Hematopoietic multipotent progenitor cell (in vitro differentiated cells): ENCODE results near the gene LATS1. TPM values are rescaled to one million over a fixed set of nuclear protein-coding genes. Genes with fewer than 3 reads are reported as not detected.
"Not testable (repeated sequence)": the region's sequence is repeated elsewhere in the genome, so short reads cannot be mapped to it uniquely, and the experiment has no call there.

Experiments
- DNase-seq, 3 donors: peaks; one replicate each; pipeline ENCODE4 v3.0.0-alpha.2; 2011 to 2015; ENCODE audit warnings: low read depth in 2 of 3, low spot score in 2 of 3
- small RNA-seq: library from RNA; depleted of rRNA; stranded (forward); fragments of <200 nt; gene quantifications from one replicate; pipeline ENCODE3, GENCODE V24; 2012
- total RNA-seq: library from RNA; depleted of rRNA; stranded (reverse); fragments of >200 nt; gene quantifications from one replicate; pipeline ENCODE4 v1.2.3, GENCODE V29; 2012

LATS1 gene
- total RNA-seq, 1 donor = 24.5 TPM

DNA sequence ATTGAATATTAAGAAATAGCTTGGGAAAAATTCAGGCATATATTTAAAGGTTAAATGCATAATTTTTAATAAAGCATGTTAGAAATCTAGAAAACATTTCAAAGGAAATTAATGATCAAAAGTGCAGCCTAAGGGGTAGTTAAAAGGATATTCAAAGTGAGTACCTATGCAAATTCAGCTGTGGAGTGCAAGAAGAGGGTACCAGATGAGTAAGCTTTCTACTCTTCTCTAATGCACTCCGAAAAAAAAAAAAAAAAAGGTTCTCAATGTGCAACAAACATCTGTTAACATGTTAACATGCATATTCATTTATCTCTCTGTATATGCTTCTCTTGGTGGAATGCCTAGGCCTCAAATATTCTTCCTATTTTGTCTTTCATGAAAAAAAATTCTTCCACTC lies 37.4 kb downstream of the LATS1 start:
- DNase-seq = no peak

DNA sequence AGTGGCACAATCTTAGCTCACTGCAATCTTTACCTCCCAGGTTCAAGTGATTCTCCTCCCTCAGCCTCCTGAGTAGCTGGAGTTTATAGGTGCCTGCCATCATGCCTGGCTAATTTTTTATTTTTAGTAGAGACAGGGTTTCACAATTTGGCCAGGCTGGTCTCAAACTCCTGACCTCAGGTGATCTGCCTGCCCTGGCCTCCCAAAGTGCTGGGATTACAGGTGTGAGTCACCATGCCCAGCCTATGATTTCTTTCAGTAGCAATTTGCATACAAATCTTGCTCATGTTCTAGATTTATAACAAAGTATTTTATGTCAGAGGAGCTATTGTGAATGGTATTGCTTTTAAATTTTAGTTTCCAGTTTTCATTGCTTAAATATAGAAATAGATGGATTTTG lies 45.6 kb downstream of the LATS1 start:
- DNase-seq = not testable (repeated sequence)

DNA sequence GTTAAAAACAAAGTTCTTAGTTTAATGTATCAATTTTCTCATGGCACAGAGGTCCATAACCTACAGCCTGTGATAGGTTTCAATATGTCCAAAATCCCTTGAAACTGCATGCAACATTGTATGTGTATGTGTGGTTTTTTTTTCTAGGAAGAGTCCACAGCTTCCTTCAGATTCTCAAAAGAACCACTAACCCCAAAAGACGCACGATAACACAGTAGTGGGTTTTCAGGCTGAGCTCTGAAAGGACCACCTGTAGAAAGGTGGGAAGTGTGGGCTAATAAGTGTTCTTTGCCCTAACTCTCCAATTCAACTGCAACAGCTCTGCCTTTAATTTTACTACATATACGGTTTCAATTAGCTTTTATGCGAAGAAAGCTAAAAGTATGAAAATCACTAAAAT lies 57.9 kb downstream of the LATS1 start:
- no peak for DNase-seq

DNA sequence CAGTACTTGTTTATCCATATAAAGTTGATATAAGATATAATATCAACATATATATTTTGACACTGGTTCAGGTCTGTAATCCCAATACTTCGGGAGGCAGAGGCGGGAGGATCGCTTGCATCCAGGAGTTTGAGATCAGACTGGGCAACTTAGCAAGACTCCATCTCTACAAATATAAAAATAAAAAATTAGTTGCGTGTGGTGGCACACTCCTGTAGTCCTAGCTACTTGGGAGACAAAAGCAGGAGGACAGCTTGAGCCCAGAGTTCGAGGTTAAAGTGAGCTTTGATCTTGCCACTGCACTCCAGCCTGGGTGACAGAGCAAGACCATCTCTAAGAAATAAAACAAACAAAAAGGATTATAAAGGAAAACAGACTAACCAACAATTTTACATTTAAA lies 60.5 kb downstream of the LATS1 start:
- no peak for DNase-seq

DNA sequence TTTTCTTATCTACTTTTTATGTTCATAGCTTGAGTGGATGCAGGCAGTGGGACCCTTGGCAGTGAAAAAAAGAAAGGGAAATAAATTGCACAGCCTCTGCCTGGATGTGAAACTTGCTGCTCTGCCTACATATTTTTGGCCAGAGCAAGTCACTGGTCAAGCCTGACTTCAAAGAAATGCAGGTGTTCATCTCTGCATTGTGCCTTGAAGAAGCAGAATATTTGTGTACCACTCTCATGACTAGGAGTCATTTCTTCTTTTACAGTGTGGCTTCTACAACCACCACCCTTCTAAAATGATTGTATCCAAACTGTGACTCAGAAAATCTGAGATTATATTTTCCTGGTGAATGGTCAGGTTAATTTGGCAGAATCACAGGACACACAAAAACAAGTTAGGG lies 66.8 kb downstream of the LATS1 start:
- no peak for DNase-seq

DNA sequence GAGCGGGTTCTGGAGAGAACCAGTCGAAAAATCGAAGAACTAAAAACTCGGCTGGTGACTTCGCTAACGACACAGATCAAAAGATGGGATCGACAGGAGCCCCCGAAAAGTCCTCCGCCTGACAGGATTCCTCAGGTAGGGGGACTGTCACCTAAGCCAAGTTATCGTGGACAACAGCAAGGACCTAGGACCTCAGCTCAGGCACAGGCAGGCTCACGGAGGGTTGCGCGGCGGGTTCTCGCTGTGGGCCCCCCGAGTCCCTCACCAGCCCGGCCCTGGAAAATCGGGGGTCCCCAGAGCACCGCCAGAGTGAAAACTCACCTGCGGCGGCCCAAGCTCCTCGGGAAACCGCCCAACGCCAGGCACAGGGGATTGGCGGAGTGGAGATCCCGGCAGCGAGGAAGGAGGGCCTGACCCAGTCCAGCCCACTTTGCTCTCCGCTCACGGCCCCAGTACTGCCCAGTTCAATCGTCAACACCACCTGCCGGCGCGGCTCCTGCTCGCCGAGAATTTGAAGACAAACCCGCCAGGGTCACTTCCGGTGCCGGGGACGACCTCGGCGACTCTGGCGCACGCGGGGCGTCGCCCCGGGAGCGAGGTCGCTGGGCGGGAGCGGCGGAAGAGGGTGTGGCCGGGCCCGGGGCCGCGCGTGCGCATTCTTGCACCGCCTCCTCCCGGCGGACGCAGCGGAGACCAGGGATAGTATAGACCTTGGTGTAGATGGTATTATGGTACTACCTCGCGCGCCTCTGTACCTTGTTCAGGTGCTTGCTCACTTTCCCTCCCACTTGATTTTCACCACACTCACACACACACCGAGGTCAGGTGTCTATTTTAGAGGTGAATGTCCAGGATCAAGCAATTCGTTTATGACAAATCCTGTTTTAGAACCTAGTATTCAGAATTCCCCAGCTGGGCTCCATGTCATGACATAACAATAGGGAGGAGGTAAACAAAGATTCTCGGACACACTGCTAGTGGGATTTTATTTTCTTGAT lies 69.5 kb downstream of the LATS1 start, which contains the start of gene KATNA1:
Gene KATNA1 (minus strand): TSS at position 567 of the 998 bp plus-strand sequence. CDS start 10,167 bp downstream, outside the sequence.
- DNase-seq = peak; percentile 65 to 80 (median 76)

DNA sequence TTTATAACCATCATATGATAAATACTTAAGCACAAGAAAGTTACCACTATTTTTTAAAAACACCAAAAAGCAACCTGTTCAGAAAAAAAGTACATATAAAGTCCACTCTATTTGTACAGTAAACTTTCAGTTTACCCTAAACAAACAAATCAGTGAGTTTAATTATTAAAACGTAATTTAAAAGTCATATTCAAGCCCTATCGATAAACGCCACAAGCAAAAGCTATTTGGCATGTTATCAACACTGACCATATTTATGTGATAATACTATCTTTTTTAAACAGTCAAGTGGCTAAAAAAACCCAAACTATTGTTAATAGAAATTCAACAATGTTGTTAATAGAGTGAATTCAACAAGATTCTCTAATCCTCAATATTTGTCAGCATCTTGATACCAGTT lies 71.3 kb downstream of the LATS1 start:
- no peak for DNase-seq

DNA sequence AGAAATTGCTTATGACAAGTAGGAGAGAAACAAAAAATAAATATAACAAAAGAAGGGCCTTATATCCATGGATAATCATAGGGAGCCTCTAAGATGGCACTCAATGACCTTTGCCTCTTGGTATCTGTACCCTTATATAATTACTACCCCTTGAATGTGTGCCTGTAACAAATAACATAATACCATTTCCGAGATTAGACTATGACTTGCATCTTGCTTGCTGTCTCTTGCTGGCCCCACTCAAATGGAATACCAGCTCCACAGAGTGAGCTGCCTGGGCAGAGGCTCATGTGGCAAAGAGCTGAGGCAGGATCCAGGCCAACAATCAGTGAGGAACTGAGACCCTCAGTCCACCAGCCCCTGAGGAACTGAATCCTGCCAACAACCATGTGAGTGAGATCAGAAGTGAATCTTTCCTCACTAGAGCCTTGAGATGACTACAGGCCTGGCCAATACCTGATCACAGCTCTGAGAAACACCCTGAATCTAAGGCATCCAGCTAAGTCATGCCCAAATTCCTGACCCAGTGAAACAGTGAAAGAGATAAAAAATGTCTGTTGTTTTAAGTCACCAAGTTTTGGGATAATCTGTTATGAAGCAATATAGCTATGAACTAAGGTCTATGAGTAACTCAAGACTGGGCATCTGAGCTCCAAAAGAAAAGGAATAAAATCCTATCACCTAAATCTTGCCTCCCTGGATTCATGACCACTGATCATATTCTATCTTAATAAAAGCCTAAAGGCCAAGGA lies 74.9 kb downstream of the LATS1 start:
- no peak for DNase-seq

DNA sequence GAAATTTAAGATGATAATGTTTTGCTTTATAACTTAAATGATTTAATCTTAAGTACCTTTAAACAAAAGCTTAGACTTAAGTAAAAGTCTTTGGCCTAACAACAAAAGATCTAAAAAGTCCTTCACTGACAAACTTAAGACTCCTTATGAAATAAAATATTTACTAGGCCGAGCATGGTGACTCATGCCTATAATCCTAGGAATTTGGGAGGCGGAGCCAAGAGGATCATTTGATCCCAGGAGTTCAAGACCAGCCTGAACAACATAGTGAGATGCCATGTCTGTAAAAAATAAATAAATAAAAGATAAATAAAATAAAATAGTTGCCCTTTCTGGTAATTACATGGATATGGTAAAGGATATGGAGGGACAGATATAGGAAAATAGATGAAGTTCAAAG lies 81.8 kb downstream of the LATS1 start:
- DNase-seq = no peak

DNA sequence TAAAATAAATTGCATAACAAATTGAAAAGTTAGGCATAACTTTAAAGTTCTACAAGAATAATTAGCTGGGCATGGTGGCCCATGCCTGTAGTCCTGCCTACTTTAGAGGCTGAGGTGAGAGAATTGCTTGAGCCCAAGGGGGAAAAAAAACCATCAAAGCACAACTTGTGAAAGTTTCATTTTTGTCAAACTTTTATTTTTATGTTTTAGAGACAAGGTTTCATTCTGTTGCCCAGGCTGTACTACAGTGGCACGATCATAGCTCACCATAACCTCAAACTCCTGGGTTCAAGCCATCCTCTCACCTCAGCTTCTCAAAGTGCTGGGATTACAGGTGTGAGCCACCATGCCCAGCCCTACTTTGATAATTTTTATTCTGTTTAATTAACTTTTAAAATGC lies 83.6 kb downstream of the LATS1 start:
- no peak for DNase-seq

DNA sequence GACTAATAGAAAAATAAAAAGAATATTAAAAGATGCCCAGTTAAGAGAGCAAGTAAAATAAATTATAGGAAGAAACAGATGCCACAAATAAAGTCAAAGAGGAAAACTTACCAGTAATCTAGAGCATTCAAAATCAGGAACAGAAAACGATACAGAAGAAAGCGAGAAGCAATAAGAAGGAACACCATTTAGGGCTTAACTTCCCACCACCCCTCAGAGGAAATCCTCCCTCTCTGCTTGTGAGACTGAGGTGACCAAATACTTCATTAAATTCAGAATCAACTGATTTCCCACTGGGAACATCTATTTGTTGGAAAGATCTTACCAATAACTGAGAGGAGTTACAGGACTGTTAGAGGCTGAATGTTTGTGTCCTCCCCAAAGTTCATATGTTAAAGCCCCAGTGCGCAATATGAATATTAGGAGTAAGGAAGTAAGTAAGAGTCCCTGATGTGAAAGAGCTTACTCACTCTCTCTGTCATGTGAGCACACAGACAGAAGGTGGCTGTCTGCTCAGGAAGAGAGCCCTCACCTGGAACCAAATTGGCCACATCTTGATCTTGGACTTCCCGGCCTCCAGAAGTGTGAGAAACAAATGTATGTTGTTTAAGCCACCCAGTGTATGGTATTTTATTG lies 88.9 kb downstream of the LATS1 start:
- DNase-seq = no peak

DNA sequence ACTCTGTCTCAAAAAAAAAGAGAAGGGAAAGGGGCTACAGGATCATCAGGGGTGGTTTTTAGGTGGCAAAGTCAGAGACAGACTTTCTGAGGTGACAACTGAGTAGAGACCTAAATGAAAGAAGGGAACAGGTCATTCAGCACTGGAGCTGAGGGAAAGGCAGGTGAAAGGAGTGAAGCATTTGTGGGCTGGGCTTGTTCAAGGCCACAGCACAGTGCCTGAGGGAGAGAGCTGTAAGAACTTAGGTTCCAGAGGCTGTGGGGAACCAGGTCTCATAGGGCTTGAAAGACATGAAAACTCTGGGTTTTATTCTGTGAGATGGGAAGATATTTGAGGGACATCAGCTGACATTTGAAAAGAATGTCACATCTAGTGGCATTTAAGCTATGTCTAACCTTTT lies 90.2 kb downstream of the LATS1 start:
- DNase-seq = no peak

DNA sequence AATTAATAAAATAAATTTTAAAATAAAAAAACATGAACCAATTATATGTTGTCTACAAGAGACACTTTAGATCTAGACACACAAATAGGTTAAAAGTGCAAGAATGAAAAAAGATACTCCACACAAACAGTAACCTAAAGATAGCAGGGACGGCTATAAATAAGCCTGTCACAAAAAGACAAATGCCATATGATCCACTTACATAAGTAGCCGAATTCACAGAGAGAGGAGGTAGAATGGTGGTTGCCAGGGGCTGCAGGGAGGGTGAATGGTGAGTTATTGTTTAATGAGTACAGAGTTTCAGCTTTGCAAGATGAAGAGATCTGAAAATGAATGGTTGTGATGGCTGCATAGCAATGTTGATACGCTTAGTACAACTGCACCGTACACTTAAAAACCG lies 102.1 kb downstream of the LATS1 start:
- DNase-seq = no peak

DNA sequence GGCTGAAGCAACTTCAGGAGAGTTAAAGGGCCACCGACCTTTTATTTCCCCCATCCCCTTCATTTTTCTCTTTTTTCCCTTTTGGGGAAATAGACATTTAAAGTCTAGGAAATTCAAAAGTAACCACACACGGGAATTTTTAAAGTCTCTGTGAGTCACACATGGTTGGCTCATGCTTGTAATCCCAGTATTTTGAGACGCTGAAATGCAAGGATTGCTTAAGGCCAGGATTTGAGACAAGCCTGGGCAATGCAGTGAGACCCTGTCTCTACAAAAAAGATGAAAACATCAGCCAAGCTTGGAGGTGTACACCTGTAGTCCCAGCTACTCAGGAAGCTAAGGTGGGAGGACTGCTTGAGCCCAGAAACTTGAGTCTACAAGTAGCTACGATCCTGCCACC lies 103.6 kb downstream of the LATS1 start:
- DNase-seq = no peak

DNA sequence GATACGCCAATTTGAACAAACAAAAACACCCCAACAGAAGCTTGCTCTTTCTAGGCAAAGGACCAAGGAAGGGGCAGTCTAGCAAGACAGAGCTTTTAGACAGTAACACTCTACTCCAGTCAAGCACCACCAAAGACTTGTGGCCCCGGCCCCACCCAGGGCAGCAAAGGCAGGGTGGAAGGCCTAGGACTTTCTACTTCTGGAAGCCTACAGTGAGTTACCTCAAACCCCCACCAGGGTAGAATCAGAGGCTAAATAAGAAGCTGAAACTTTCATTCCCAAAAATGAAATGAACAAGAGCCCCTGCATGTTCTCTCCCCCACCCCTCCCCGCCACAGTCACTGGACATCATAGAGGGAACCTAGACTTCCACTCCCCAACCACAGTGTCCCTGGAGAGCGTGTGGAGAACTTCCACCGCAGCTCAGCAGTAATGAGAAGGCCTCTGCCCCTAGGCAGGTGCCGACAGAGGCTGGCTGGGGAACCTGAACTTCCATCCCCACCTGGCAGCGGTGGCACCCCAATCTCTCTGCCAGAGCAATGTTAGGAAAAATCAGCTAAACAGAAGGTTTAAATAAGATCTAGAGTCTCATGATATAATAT lies 109.4 kb downstream of the LATS1 start:
- no peak for DNase-seq

Small RNAs within 50 kb of the gene (small RNA-seq; reads per million reads assigned to genes)
- gene RF00019 = not detected

Other genes with a start within 250 kb of the LATS1 start
- gene ZC3H12D, start 233.1 kb downstream of the LATS1 start, total RNA-seq = 3.8 TPM
- gene PPIL4, start 172.1 kb downstream of the LATS1 start, total RNA-seq = 10.8 TPM
- gene GINM1, start 151.7 kb downstream of the LATS1 start, total RNA-seq = 10.0 TPM
- 12.9 TPM for gene KATNA1, start 69.4 kb downstream of the LATS1 start, total RNA-seq
- gene NUP43, start 28.4 kb upstream of the LATS1 start, total RNA-seq = 19.7 TPM
- 109 TPM for gene PCMT1, start 31.6 kb upstream of the LATS1 start, total RNA-seq
- 1.3 TPM for gene LRP11, start 146.3 kb upstream of the LATS1 start, total RNA-seq
- gene RAET1E, start 180.0 kb upstream of the LATS1 start, total RNA-seq = under 0.01 TPM
- not detected for gene RAET1G, start 205.0 kb upstream of the LATS1 start, total RNA-seq
- 0.27 TPM for gene ULBP2, start 223.9 kb upstream of the LATS1 start, total RNA-seq
- under 0.01 TPM for gene ULBP1, start 245.8 kb upstream of the LATS1 start, total RNA-seq